HG02884 (cell line): ENCODE data around the gene TJP2.
"Not testable (repeated sequence)": the region's sequence is repeated elsewhere in the genome, so short reads cannot be mapped to it uniquely, and the experiment has no call there.

Source experiments
- ATAC-seq: cut with Tn5 transposase; IDR thresholded peaks from one replicate; pipeline ENCODE4 v1.9.1; 2021; ENCODE audit warnings: mild to moderate bottlenecking, moderate library complexity; ENCODE audit not compliant: unreplicated experiment

Gene TJP2

DNA sequence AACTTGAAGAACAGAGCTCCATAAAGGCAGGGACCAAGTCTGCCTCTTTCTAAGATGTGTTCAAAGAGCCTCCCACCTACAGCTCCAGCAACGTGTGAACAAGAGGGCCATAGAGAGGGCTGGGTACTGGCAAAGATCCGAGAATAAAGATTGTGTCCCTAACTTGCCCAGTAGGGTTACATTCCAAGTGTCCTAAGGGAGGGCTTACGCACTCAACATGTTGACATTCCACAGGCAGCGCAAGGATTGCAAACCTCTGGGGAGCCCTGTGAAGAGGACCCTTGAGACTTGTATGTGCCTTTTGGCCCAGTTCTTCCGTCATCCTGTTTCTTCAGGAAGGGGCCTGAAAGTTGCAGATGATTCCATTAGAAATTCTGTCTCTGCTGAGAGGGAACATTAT is 102.7 kb downstream of the TJP2 start:
- ATAC-seq, result no peak

DNA sequence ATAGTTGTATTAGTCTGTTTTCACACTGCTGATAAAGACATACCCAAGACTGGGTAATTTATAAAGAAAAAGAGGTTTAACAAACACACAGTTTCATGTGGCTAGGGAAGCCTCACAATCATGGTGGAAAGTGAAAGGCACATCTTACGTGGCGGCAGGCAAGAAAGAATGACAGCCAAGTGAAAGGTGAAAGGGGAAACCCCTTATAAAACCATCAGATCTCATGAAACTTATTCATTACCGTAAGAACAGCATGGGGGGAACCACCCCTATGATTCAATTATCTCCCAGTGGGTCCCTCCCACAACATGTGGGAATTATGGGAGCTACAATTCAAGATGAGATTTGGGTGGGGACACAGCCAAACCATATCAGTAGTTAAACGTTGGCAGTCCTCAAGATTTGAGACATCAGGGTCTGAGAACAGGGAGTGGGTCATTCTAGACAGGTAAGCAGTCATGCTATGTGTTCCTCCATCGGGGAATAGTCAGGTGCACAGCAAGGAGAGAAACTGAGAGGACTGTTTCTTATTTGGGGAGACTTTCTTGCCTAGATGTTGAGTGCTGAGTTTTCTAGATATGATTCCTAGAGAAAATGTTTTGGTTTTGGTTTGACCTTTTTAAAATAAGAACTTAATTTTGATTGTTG is 105.1 kb downstream of the TJP2 start:
- ATAC-seq, result no peak

DNA sequence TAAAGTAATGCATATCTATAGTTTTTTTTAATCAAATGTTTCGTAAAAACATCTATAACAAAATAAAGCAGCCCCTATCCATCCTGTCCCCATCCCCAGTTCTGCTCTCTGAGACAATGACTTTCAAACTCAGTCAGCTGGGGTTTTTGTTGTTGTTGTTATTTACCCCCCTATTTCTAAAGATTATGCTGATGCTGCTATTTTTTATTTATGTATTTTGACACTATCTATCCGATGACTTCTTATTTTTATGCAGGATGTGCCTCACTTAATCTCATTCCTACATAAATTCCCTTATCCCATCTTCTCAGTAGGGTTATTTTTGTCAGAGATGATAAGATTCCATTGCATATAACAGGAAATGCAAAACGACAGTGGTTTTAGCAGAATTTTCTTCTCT is 105.7 kb downstream of the TJP2 start:
- no peak for ATAC-seq

DNA sequence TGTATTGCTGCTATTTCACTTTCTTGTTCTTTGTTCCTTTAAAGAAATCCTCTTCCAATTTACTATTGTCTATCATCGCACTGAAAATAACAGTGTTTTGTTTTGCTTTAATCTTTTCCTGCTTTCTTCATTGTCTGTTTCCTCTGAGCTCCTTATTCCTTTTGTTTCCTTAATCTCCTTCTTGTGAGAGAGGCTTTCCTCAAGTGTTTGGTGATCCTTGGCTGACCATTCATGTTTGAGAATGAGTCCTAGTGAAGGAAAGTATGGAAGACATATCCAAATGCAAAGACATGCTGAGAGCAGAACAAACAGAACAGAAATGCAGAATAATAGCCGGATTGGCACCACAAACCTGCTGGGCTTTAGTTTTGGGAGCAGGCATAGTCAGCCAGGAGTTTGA is 108.9 kb downstream of the TJP2 start:
- no peak for ATAC-seq

DNA sequence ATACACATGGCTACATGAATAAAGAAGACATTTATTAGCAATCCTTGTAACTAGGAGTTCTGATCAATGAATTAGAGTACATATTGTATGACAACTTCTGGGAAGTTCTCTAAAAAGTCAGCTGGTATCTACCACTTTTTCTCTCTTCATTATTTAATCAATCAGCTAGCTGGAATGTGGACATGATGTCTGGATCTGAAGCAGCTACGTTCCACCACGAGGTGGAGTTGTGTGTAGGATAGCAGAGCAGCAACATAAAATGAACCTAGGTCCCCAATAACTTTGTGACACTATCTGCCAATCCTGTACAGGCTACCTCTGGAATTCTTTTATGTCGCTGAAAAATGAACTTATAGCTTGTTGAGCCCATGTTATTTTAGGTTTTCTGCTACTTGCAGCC is 118.0 kb downstream of the TJP2 start:
- no peak for ATAC-seq

DNA sequence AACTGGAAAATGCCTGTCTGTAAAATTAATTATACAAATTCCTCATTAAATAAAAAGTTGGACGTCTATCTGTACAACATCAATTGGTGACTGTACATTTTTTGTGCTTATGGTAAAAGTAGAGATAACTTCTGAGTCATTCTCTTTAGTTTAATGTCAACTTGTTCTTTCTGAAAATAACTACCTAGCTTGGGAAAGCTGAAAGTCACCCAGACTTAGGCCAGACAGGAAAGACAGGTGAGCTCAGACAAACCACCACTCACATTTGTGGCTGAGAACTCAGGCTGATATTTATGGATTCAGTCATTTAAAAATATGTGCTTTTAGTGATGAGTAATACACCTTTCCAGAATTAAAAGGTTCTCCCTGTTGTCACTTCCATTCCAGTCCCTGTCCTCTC is 119.1 kb downstream of the TJP2 start:
- ATAC-seq, result no peak

DNA sequence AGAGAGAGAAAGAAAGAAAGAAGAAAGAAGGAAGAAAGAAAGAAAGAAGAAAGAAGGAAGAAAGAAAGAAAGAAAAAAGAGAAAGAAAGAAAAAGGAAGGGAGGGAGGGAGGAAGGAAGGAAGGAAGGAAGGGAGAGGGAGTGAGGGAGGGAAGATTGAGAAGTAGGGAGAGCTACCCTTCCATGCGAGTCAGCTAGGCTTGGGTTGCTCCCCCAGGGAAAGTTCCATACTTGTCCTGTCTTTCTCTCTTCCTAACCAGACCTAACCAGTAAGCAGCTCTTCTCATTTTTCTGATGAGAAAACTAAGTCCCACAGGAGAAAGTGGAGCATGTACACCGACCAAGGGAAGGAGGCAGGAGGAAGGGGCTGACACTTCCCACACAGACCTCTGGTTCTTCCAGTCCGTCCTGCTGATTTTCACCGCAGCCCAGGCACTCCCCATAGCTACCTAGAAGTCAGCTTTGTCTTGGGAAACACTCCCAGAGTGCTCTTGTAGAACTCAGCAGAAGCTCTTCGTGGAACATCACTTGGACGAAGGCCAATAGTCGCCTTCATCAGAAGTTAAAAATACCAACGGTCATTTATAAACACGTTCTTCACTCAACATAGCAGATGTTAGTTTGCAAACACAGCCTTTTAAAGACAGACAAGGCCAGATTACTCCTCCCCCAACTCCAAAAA is 121.9 kb downstream of the TJP2 start:
- no peak for ATAC-seq

DNA sequence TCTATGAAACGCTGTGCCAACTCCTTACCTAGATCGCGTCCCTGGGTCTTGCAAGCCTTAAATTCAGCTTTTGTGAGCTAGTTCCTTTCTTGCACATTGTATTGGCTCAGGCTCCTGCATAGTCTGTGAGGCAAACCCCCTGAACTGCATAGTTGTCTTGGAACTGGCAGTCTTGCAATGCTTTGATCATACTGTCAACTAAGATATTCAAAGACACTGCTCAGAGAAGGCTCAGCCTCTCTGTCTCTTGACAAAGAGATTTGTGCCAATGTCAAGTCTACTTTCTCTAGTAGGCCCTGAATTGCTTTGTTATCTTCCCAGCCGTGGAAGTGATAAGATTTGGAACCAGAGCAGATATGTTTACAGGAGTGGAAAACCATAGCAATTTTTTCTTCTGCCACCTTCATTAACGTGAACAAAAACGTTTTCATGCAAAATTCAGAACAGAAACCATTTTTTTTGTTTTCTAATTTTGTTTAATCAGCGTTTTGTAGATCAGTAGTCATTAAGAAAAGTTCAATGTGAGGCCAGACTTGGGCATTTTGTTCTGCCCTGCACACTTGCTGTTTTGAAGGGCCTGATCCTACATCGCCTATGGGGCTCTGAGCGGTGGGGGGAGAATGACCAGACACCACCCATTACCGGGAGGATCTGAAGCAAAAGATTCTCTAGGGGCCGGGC is 123.4 kb downstream of the TJP2 start:
- no peak for ATAC-seq

DNA sequence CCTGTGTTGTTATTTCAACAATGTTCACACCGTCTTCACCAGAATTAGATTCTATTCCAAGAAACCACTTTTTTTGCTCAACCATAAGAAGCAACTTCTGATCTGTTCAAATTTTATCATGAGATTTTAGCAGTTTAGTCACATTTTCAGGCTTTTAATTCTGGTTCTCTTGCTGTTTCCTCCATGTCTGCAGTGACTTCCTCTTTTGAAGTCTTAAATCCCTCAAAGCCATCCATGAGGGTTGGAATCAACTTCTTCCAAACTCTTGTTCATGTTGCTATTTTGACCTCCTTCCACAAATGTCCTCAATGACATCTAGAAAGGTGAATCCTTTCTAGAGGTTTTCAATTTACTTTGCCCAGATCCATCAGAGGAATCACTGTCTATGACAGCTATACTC is 125.2 kb downstream of the TJP2 start:
- ATAC-seq, result no peak

DNA sequence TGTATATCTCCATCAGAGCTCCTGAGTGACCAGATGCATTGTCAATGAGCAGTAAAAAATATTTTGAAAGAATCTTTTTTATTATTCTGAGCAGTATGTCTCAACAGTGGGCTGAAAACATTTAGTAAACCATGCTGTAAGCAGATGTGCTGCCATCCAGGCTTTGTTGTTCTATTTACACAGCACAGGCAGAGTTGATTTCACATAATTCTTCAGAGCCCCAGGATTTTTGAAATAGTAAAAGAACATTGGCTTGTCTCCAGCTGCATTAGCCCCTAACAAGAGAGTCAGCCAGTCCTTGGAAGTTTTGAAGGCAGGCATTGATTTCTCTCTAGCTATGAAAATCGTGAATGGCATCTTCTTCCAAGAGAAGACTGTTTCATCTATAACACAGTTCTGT is 125.7 kb downstream of the TJP2 start:
- ATAC-seq, result no peak

DNA sequence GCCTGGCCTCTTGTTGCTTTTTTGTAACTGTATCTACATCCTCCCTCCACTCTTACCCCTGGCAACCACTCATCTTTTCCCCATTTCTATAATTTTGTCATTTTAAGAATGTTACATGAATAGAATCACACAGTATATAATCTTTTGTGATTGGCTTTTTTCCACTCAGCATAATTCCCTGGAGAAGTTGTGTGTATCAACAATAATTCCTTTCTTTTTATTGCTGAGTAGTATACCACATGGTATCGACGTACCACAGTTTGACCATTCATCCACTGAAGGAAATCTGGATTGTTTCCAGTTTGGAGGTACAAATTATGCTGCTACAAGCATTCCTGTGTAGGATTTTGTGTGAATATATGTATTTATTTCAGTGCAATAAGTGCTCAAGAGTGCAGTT is 129.3 kb downstream of the TJP2 start:
- ATAC-seq, result no peak

DNA sequence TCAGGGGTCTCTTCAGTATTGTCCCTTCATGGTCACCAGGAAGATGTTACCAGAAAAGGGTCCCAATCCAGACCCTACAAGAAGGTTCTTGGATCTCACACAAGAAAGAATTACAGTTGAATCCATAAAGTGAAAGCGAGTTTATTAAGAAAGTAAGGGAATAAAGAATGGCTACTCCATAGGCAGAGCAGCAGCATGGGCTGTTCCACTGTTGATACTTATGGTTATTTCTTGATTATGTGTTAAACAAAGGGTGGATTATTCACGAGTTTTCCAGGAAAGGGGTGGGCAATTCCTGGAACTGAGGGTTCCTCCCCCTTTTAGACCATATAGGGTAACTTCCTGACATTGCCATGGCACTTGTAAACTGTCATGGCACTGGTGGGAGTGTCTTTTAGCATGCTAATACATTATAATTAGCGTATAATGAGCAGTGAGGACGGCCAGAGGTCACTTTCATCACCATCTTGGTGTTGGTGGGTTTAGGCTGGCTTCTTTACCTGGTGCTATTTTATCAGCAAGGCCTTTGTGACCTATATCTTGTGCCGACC is 132.9 kb downstream of the TJP2 start:
- not testable (repeated sequence) for ATAC-seq

DNA sequence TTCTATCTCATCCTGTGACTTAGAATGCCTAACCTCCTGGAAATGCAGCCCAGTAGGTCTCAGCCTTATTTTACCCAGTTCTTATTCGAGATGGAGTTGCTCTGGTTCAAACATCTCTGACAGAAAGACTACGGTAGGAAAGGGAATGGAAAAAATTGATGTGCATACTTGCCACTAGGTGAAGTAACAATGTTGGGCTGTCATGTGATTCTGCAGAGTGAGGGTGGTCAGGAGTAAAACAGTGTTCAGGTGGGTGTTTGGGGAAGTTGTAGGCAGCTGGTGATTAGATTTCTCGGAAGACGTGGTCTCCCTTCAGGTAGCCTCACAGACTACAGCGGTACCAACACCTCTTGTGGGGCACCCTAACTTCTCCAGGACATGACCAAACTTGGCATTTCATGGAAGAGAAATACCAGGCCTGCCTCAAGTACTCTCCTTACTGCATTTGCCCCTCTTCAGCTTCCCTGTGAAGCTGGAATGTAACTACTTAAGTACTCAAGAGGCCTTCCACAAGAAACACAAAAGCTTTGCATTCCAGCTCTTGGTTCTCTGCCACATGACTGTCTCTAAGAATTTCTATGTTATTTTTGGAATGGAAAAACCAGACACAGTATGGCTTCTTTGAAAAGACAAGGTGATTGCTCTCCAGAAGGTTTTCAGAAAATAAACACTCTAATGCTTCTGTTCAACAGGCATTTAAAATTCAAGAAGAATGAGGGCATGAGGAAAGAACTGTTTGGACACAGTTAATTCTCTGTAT is 133.5 kb downstream of the TJP2 start:
- ATAC-seq, result no peak

DNA sequence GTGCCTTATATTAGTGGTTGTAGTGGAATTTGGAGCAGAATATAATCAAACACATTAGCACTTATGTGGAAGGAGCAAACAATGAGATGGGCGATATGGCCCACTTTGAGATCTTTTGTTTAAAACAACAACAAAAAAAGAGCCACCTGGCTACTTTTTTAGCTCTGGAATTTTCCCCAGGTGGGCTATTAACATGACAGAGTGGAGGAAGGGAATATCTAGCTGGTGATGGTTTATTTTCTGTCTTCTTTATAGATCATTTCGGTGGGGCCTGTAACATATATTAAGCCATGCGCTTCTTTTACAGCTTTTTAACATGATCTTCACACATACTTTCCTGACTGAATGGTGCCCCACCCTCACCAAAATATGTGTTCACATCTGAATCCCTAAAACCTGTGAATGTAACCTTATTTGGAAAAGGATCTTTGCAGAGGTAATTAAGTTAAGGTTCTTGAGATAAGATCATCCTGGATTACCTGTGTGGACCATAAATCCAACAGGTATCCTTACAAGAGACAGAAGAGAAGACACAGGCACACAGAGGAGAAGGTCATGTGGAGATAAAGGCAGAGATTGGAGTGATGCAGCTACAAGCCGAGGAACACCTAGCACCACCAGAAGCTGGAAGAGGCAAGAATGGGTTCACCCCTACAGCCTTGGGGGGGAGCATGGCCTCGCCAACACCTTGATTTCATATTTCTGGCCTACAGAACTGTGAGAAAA is 134.3 kb downstream of the TJP2 start:
- ATAC-seq, result no peak

DNA sequence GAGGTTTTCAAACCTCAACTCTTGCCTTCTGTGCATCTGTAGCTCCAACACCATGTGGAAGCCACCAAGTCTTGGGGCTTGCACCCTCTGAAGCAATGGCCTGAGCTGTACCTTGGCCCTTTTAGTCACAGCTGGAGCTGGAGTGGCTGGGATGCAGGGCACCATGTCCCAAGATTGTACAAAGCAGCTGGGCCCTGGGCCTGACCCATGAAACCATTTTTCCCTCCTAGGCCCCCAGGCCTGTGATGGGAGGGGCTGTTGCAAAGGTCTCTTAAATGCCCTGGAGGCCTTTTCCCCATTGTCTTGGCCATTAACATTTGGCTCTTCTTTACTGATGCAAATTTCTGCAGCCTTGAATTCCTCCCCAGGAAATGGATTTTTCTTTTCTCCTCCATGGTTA is 139.1 kb downstream of the TJP2 start:
- no peak for ATAC-seq

DNA sequence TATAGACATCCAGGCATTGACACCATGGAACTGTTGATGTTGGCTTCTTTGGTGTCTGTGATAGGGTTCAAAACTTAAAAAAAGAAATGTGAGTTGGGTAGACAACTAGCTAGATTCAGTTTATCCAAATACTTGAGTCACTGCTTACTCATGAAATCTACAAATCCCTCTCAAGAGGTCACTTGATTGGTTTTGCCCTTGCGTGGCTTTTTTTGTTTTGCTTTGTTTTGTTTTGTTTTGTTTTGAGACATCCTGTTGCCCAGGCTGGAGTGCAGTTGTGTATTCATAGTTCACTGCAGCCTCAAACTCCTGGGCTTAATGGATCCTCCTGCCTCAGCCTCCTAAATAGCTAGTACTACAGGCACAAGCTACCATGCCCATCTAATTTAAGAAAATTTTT is 140.5 kb downstream of the TJP2 start:
- ATAC-seq, result no peak

DNA sequence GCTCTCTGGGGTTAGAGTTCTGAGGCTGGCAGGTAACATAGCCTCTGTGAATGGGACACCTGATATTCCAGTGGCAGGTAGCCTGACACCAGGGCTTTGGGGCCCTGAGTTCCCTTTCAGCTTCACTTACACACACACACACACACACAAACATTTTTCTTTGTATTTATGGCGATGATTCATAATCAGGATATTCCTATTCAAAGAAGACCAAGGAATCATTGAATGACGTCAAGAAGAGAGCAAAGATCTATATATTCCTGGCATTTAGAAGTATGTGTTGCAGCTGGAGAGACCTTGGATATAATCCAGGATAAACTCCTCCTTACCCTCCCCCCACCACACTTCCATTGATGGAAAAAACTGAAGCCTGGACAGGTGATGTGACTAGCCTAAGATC is 143.0 kb downstream of the TJP2 start:
- no peak for ATAC-seq

DNA sequence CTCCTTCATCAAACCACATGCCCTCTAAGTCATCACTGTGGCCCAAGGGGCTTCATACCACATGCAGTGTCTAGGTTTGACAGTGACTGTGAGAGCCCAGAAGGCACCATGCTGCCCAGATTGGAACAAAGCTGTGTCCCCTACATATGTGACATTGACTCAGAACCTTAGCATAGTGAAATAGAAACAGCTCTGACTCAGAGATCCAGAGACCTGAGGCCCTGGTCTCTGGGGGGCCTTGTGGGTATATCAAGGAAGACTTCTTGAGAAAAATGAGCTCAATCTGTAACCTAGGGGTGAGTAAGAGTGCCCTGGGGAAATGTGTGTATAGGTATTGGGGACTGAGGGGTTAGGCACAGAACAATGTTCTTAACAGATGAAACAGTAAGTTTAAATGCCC is 143.8 kb downstream of the TJP2 start:
- ATAC-seq, result no peak

DNA sequence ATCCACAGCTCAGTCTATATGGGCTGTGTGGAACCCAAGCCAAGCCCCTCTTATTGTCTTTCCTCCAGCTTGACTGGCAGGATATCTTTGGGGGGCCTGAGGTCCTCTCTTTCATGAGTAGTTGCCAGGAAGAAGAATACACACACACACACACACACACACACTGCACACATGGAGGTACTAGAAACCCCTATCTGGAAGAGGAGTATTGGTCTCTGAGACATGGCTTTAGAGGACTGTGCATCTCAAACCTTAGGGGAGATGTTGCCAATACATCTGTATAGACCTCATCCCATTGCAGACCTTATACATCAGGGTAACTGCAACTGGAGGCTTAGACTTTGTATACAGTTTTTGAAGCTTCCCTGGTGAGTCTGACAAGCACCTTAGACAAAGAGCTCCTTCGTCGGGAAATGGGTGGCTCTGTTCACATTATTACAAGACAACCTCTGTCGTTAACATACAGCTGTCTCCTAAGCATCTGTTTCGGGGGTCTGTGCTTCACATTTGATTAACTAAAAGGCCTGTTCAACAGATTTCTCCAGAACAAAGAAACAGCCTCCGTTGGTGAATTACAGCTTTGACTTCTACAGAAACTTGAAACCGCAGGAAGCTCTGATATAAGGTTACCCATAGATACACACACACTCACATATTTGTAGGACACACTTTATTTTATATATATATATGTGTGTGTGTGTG is 145.4 kb downstream of the TJP2 start:
- ATAC-seq, result no peak

DNA sequence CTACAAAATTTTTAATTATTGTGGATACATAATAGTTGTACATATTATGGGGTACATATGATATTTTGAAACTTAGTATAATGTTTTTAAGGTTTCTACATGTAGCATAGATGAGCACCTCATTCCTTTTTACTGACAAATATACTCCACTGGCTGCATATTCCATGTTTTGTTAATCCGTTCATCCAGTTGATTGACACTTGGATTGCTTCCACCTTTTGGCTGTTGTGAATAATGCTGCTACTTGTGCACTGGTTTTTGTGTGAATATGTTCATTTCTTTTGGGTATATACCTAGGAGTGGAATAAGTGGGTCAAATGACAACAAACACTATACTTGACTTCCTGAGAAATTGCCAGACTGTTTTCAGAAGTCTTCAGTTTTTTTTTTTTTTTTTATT is 148.2 kb downstream of the TJP2 start:
- ATAC-seq, result no peak
